HepG2 (cell line): ENCODE data around the gene MADD. TPM values are rescaled to one million over a fixed set of nuclear protein-coding genes. Genes with fewer than 3 reads are reported as not detected.

Source experiments
- ATAC-seq: fragments of 200-7000 bp; cut with Tn5 transposase; 3 replicates; pipeline ENCODE4 v1.9.1; 2020; ENCODE audit warnings: mild to moderate bottlenecking, moderate library complexity
- BruUV-seq: library from RNA; stranded (reverse); fragments of 400-500 nt; replicated peaks from 2 replicates; lab custom pipeline; 2021; lab: Mats Ljungman, UMichigan
- CTCF ChIA-PET: fragments of 300-600 bp; formaldehyde crosslinking; extraction: SDS; loops from one replicate; lab custom pipeline; 2021; ENCODE audit warnings: low total read pairs, inconsistent platforms, low intra/inter-chr PET ratio; lab: Yijun Ruan, JAX
- POLR2A ChIA-PET: fragments of 350-600 bp; sonication (Branson Sonifier 250); formaldehyde crosslinking; loops from one replicate; lab custom pipeline; 2020; ENCODE audit warnings: antibody characterized with exemption, inconsistent platforms; lab: Yijun Ruan, JAX
- DNase-seq: peaks from one replicate; pipeline ENCODE4 v3.0.0-alpha.2; 2015; ENCODE audit warnings: low spot score
- FAIRE-seq: peaks from 3 replicates; lab custom pipeline; 2011; peaks lifted over from hg19 to GRCh38; lab: Jason Lieb, UNC
- H2AFZ ChIP-seq: one replicate; pipeline ENCODE4 v1.6.1; 2011; ENCODE audit warnings: low read length, inconsistent platforms
- H3K27ac ChIP-seq: fragments of 300-600 bp; 3 replicates; pipeline ENCODE4 v1.8.0; 2011; ENCODE audit warnings: mixed run types, mild to moderate bottlenecking, mixed read lengths, low read length, inconsistent platforms; ENCODE audit not compliant: insufficient read depth; ENCODE audit errors: extremely low read length
- H3K27me3 ChIP-seq, 2 experiments: fragments of 200-600 bp in 1 of 2; 2 replicates in 1 of 2; 3 replicates in 1 of 2; pipeline versions ENCODE4 v1.6.0 to v1.8.0; 2011; ENCODE audit warnings: low read length in 2 of 2, mild to moderate bottlenecking in 2 of 2, moderate library complexity in 2 of 2, inconsistent platforms in 1 of 2; ENCODE audit not compliant: insufficient read depth in 2 of 2, control insufficient read depth in 1 of 2
- H3K36me3 ChIP-seq, 2 experiments: fragments of 200-600 bp in 1 of 2; replicated peaks in 1 of 2; 2 replicates in 1 of 2; 3 replicates in 1 of 2; pipeline versions ENCODE4 v1.5.1 to v1.8.0; 2011; ENCODE audit warnings: low read length in 2 of 2, inconsistent platforms in 1 of 2; ENCODE audit not compliant: insufficient read depth in 2 of 2, control insufficient read depth in 1 of 2
- H3K4me1 ChIP-seq: 2 replicates; pipeline ENCODE4 v1.5.1; 2012; ENCODE audit warnings: low read length, inconsistent platforms; ENCODE audit not compliant: insufficient read depth
- H3K4me2 ChIP-seq: 2 replicates; pipeline ENCODE4 v1.6.0; 2011; ENCODE audit warnings: low read depth, low read length, inconsistent platforms
- H3K4me3 ChIP-seq, 3 experiments: fragments of 200-600 bp in 1 of 3; sonication (generic), shearing (Covaris generic) in 1 of 3; replicated peaks in 1 of 3; 2 replicates each; pipeline ENCODE4 v1.5.1; 2011 to 2016; ENCODE audit warnings: low read length in 3 of 3, inconsistent platforms in 2 of 3, low read depth in 2 of 3, mild to moderate bottlenecking in 2 of 3, control low read depth in 1 of 3, mixed read lengths in 1 of 3; ENCODE audit not compliant: insufficient read depth in 1 of 3
- H3K79me2 ChIP-seq: one replicate; pipeline ENCODE4 v1.6.1; 2011; ENCODE audit warnings: low read length, inconsistent platforms; ENCODE audit not compliant: insufficient read depth
- H3K9ac ChIP-seq: 2 replicates; pipeline ENCODE4 v1.6.0; 2011; ENCODE audit warnings: mild to moderate bottlenecking, low read depth, low read length, inconsistent platforms; ENCODE audit not compliant: insufficient read depth
- H3K9me3 ChIP-seq: 2 replicates; pipeline ENCODE4 v1.5.1; 2012; ENCODE audit warnings: mild to moderate bottlenecking, low read length
- H4K20me1 ChIP-seq: 2 replicates; pipeline ENCODE4 v1.6.0; 2011; ENCODE audit warnings: inconsistent platforms, mild to moderate bottlenecking, low read length, moderate library complexity; ENCODE audit not compliant: insufficient read depth
- HMG20A ChIP-seq: IDR thresholded peaks from 2 replicates; pipeline ENCODE4 v1.6.1; 2016; ENCODE audit warnings: borderline replicate concordance
- JARID2 ChIP-seq: sonication (generic); formaldehyde crosslinking; IDR thresholded peaks from 2 replicates; pipeline ENCODE4 v1.8.1; 2023; ENCODE audit warnings: missing genetic modification reagents, inconsistent platforms; ENCODE audit not compliant: insufficient replicate concordance
- MBNL3 ChIP-seq: fragments of 250-450 bp; sonication (Bioruptor Pico); conservative IDR thresholded peaks from 2 replicates; pipeline ENCODE4 v1.8.0; 2022; ENCODE audit warnings: mild to moderate bottlenecking, inconsistent platforms
- NCOR1 ChIP-seq: fragments of 200-600 bp; sonication (generic); IDR thresholded peaks from 2 replicates; pipeline ENCODE4 v1.7.0; 2017; ENCODE audit warnings: antibody characterized with exemption, low read length, borderline replicate concordance
- POLR2A ChIP-seq, 2 experiments: IDR thresholded peaks; 2 replicates each; pipeline ENCODE4 v1.6.1; 2011; ENCODE audit warnings: low read depth in 2 of 2, low read length in 2 of 2, mild to moderate bottlenecking in 1 of 2, moderate library complexity in 1 of 2; ENCODE audit not compliant: insufficient read depth in 1 of 2
- SNRNP70 ChIP-seq: fragments of 200-400 bp; formaldehyde crosslinking; IDR thresholded peaks from 2 replicates; pipeline ENCODE4 v1.6.1; 2017; ENCODE audit warnings: mild to moderate bottlenecking, low read depth, low read length, moderate library complexity
- TP53 ChIP-seq: sonication (generic); formaldehyde crosslinking; conservative IDR thresholded peaks from 2 replicates; pipeline ENCODE4 v1.4.0; 2020; ENCODE audit warnings: missing genetic modification reagents
- ZBTB43 ChIP-seq: sonication (generic); formaldehyde crosslinking; conservative IDR thresholded peaks from 2 replicates; pipeline ENCODE4 v1.4.0; 2020; ENCODE audit warnings: missing genetic modification reagents
- ZFY ChIP-seq: sonication (generic); formaldehyde crosslinking; IDR thresholded peaks from 2 replicates; pipeline ENCODE4 v1.4.0; 2020; ENCODE audit warnings: missing genetic modification reagents
- ZNF530 ChIP-seq: sonication (generic); formaldehyde crosslinking; IDR thresholded peaks from 2 replicates; pipeline ENCODE4 v1.5.0; 2020; ENCODE audit warnings: low read depth, mild to moderate bottlenecking, missing genetic modification reagents
- ZNF563 ChIP-seq: sonication (generic); formaldehyde crosslinking; IDR thresholded peaks from 2 replicates; pipeline ENCODE4 v1.8.0; 2022; ENCODE audit warnings: mild to moderate bottlenecking, moderate library complexity, missing genetic modification reagents
- ZNF577 ChIP-seq: sonication (generic); formaldehyde crosslinking; IDR thresholded peaks from 2 replicates; pipeline ENCODE4 v1.4.0; 2020; ENCODE audit warnings: mild to moderate bottlenecking, low read depth, missing genetic modification reagents, borderline replicate concordance
- WGBS: methylation state at CpG from one replicate; pipeline ENCODE4 v1.1.6; 2017; ENCODE audit warnings: low lambda C conversion rate; 5-methylcytosine and 5-hydroxymethylcytosine counted together
- in situ Hi-C: cut with HindIII; loops from 2 replicates; pipeline ENCODE4 v1.10.0; 2017; ENCODE audit warnings: low pct_unique_long_range_greater_than_20kb; ENCODE audit not compliant: extremely low pct_ligation_motif_present
- intact Hi-C: fragments of 100-400 bp; cut with micrococcal nuclease; formaldehyde crosslinking; loops from one replicate; pipeline ENCODE4 v1.10.0; 2022; ENCODE audit not compliant: unreplicated experiment
- polyA plus RNA-seq, 8 experiments: library from polyadenylated mRNA; depleted of rRNA in 3 of 8; stranded (reverse) in 7 of 8; unstranded in 1 of 8; fragments of >200 nt; fragmentation: Illumina TruSeq in 4 of 8; extraction: Trizol in 4 of 8; gene quantifications; 2 replicates each; pipeline versions ENCODE4 v1.2.1 to v1.2.3, GENCODE V29; 2011 to 2016; ENCODE audit warnings: low read depth in 4 of 8, missing spikeins in 1 of 8, mixed read lengths in 1 of 8; ENCODE audit not compliant: insufficient read depth in 1 of 8
- total RNA-seq, 5 experiments: library from RNA; depleted of rRNA; stranded (reverse); fragments of >200 nt; fragmentation: Illumina TruSeq; extraction: Trizol; gene quantifications; 2 replicates each; pipeline ENCODE4 v1.2.3, GENCODE V29; 2016; ENCODE audit warnings: low read depth in 1 of 5
- TF ChIP-seq, protein P1 (sequence below): sonication (generic); formaldehyde crosslinking; IDR thresholded peaks from 2 replicates; pipeline ENCODE4 v1.4.0; 2020; ENCODE audit warnings: missing genetic modification reagents
- TF ChIP-seq, protein P2 (sequence below): sonication (generic); formaldehyde crosslinking; IDR thresholded peaks from 2 replicates; pipeline ENCODE4 v1.5.0; 2020; ENCODE audit warnings: mild to moderate bottlenecking, low read depth, missing genetic modification reagents, borderline replicate concordance
- TF ChIP-seq, protein P3 (sequence below): IDR thresholded peaks from 2 replicates; pipeline ENCODE4 v1.6.1; 2016; ENCODE audit warnings: low read depth, control low read depth

The MADD gene
- total and polyA plus RNA-seq, 2 of the 13 experiments (the other 11 are each of a cell fraction or from before 2014, with no cell fraction given) = 18.0 to 29.2 TPM

- Histone ChIP-seq H3K4me1 (peaks cover 43% of the 10 kb centered on the region), H3K36me3 (peaks cover 10 to 26% of the 10 kb centered on the region in 2 experiments), H3K4me2 (peak overlapping the region; percentile 95), H2AFZ (no peak overlapping the region), H3K4me3 (peak overlapping the region; percentile 70 to 92 (median 82); a peak in 5 of 6 replicates), H3K79me2 (peaks cover 40% of the 10 kb centered on the region), H3K9me3 (no peaks in the 10 kb centered on the region), H3K27ac (no peak overlapping the region), H4K20me1 (peaks cover 23% of the 10 kb centered on the region; the same call in 1 of the 2 replicates), H3K9ac (peak overlapping the region; percentile 48), H3K27me3 (no peaks in the 10 kb centered on the region)
- intact Hi-C loops (no loop called here), in situ Hi-C loops (no loop called here)
- DNase-seq (no peak), FAIRE-seq (no peak), ATAC-seq (no peak)
- 12% methylated on average over 4 of the region's 4 CpGs for WGBS
- CTCF ChIA-PET = no interaction called here
- BruUV-seq = TSS peak; percentile 50
- POLR2A ChIA-PET = interaction anchor here (0.7 to 2.4 kb wide), 10 partner anchors 9 to 354 kb away, joined by 3 to 12 read pairs (median 5); partner anchors contain the start of genes ACP2, DDB2 and NR1H3
- TF ChIP-seq SNRNP70 (no peak), ZFY (CRISPR knock-in tag) (0 out of 2 replicates have a peak, but pooled peaks have one; percentile 13), JARID2 (CRISPR knock-in tag) (no peak), ZNF563 (no peak), ZBTB43 (CRISPR knock-in tag) (no peak), ZNF530 (CRISPR knock-in tag) (no peak), HMG20A (no peak), NCOR1 (no peak), ZNF577 (CRISPR knock-in tag) (no peak), POLR2A (IDR thresholded peaks at IDR 0.05; ENCODE audit: insufficient read depth in 1 of 2, low read depth in 2 of 2, low read length in 2 of 2) (no peak), MBNL3 (CRISPR knock-in tag) (no peak), TP53 (CRISPR knock-in tag) (no peak)
- TF ChIP-seq, protein P1, sequence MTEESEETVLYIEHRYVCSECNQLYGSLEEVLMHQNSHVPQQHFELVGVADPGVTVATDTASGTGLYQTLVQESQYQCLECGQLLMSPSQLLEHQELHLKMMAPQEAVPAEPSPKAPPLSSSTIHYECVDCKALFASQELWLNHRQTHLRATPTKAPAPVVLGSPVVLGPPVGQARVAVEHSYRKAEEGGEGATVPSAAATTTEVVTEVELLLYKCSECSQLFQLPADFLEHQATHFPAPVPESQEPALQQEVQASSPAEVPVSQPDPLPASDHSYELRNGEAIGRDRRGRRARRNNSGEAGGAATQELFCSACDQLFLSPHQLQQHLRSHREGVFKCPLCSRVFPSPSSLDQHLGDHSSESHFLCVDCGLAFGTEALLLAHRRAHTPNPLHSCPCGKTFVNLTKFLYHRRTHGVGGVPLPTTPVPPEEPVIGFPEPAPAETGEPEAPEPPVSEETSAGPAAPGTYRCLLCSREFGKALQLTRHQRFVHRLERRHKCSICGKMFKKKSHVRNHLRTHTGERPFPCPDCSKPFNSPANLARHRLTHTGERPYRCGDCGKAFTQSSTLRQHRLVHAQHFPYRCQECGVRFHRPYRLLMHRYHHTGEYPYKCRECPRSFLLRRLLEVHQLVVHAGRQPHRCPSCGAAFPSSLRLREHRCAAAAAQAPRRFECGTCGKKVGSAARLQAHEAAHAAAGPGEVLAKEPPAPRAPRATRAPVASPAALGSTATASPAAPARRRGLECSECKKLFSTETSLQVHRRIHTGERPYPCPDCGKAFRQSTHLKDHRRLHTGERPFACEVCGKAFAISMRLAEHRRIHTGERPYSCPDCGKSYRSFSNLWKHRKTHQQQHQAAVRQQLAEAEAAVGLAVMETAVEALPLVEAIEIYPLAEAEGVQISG (CRISPR knock-in tag) = 0 out of 2 replicates have a peak, but pooled peaks have one; percentile 37
- TF ChIP-seq, protein P2, sequence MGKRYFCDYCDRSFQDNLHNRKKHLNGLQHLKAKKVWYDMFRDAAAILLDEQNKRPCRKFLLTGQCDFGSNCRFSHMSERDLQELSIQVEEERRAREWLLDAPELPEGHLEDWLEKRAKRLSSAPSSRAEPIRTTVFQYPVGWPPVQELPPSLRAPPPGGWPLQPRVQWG = no peak
- TF ChIP-seq, protein P3, sequence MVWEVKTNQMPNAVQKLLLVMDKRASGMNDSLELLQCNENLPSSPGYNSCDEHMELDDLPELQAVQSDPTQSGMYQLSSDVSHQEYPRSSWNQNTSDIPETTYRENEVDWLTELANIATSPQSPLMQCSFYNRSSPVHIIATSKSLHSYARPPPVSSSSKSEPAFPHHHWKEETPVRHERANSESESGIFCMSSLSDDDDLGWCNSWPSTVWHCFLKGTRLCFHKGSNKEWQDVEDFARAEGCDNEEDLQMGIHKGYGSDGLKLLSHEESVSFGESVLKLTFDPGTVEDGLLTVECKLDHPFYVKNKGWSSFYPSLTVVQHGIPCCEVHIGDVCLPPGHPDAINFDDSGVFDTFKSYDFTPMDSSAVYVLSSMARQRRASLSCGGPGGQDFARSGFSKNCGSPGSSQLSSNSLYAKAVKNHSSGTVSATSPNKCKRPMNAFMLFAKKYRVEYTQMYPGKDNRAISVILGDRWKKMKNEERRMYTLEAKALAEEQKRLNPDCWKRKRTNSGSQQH (CRISPR knock-in tag) = no peak
Measured at GRCh38 chr11:47271328-47271727, 1.4 kb downstream of the MADD start.
